HepG2 (cell line): ENCODE results near the gene IDH3A. TPM values are rescaled to one million over a fixed set of nuclear protein-coding genes. Genes with fewer than 3 reads are reported as not detected.

Experiments
- CBX5 ChIP-seq: sonication (generic); formaldehyde crosslinking; IDR thresholded peaks from 2 replicates; pipeline ENCODE4 v1.4.0; 2020; ENCODE audit warnings: missing genetic modification reagents, borderline replicate concordance
- CHD2 ChIP-seq: IDR thresholded peaks from 2 replicates; pipeline ENCODE4 v1.6.1; 2011; ENCODE audit warnings: low read depth, low read length, improper control_type of control experiment
- CREM ChIP-seq, 2 experiments: sonication (generic) in 1 of 2; formaldehyde crosslinking in 1 of 2; IDR thresholded peaks; 2 replicates each; pipeline versions ENCODE4 v1.4.0 to v1.6.1; 2016 to 2020; ENCODE audit warnings: antibody characterized with exemption in 1 of 2, mild to moderate bottlenecking in 1 of 2, missing genetic modification reagents in 1 of 2
- HOMEZ ChIP-seq: IDR thresholded peaks from 2 replicates; pipeline ENCODE4 v1.6.1; 2016; ENCODE audit warnings: low read depth
- HOXA3 ChIP-seq: sonication (generic); formaldehyde crosslinking; IDR thresholded peaks from 2 replicates; pipeline ENCODE4 v1.5.0; 2020; ENCODE audit warnings: missing genetic modification reagents
- ISL2 ChIP-seq: sonication (generic); formaldehyde crosslinking; IDR thresholded peaks from 2 replicates; pipeline ENCODE4 v1.5.0; 2020; ENCODE audit warnings: missing genetic modification reagents
- MAF1 ChIP-seq: sonication (generic); formaldehyde crosslinking; IDR thresholded peaks from 2 replicates; pipeline ENCODE4 v1.5.0; 2020; ENCODE audit warnings: missing genetic modification reagents, borderline replicate concordance
- NFE2L1 ChIP-seq: sonication (generic); formaldehyde crosslinking; IDR thresholded peaks from 2 replicates; pipeline ENCODE4 v1.4.0; 2020; ENCODE audit warnings: missing genetic modification reagents, mild to moderate bottlenecking, borderline replicate concordance
- RBAK ChIP-seq: sonication (generic); formaldehyde crosslinking; IDR thresholded peaks from 2 replicates; pipeline ENCODE4 v1.5.1; 2020; ENCODE audit warnings: mild to moderate bottlenecking, missing genetic modification reagents
- REPIN1 ChIP-seq: sonication (generic); formaldehyde crosslinking; IDR thresholded peaks from 2 replicates; pipeline ENCODE4 v1.8.0; 2022; ENCODE audit warnings: missing genetic modification reagents, low read depth, mild to moderate bottlenecking, borderline replicate concordance
- SP140L ChIP-seq: sonication (generic); formaldehyde crosslinking; IDR thresholded peaks from 2 replicates; pipeline ENCODE4 v1.4.0; 2020; ENCODE audit warnings: missing genetic modification reagents, borderline replicate concordance
- SP5 ChIP-seq: IDR thresholded peaks from 2 replicates; pipeline ENCODE4 v1.6.1; 2016; ENCODE audit warnings: low read depth, borderline replicate concordance
- ZEB1 ChIP-seq: IDR thresholded peaks from 2 replicates; pipeline ENCODE4 v1.6.1; 2012; ENCODE audit warnings: mild to moderate bottlenecking, low read depth, inconsistent platforms; ENCODE audit not compliant: insufficient replicate concordance
- ZNF282 ChIP-seq: fragments of 450-650 bp; IDR thresholded peaks from 2 replicates; pipeline ENCODE4 v1.6.1; 2018; ENCODE audit not compliant: partially characterized antibody
- ZNF337 ChIP-seq: sonication (generic); formaldehyde crosslinking; IDR thresholded peaks from 2 replicates; pipeline ENCODE4 v1.5.1; 2020; ENCODE audit warnings: missing genetic modification reagents, low read depth, mild to moderate bottlenecking, borderline replicate concordance
- ZNF704 ChIP-seq: sonication (generic); formaldehyde crosslinking; IDR thresholded peaks from 2 replicates; pipeline ENCODE4 v1.8.1; 2023; ENCODE audit warnings: mild to moderate bottlenecking, inconsistent platforms, moderate library complexity, missing genetic modification reagents, borderline replicate concordance
- ZNF747 ChIP-seq: sonication (generic); formaldehyde crosslinking; IDR thresholded peaks from 2 replicates; pipeline ENCODE4 v1.8.1; 2023; ENCODE audit warnings: missing genetic modification reagents, mild to moderate bottlenecking, borderline replicate concordance
- ZNF891 ChIP-seq: sonication (generic); formaldehyde crosslinking; IDR thresholded peaks from 2 replicates; pipeline ENCODE4 v1.5.0; 2020; ENCODE audit warnings: mild to moderate bottlenecking, missing genetic modification reagents
- ZSCAN25 ChIP-seq: sonication (generic); formaldehyde crosslinking; IDR thresholded peaks from 2 replicates; pipeline ENCODE4 v1.8.0; 2022; ENCODE audit warnings: mild to moderate bottlenecking, missing genetic modification reagents
- polyA plus RNA-seq, 8 experiments: library from polyadenylated mRNA; depleted of rRNA in 3 of 8; stranded (reverse) in 7 of 8; unstranded in 1 of 8; fragments of >200 nt; fragmentation: Illumina TruSeq in 4 of 8; extraction: Trizol in 4 of 8; gene quantifications; 2 replicates each; pipeline versions ENCODE4 v1.2.1 to v1.2.3, GENCODE V29; 2011 to 2016; ENCODE audit warnings: low read depth in 4 of 8, missing spikeins in 1 of 8, mixed read lengths in 1 of 8; ENCODE audit not compliant: insufficient read depth in 1 of 8
- total RNA-seq, 5 experiments: library from RNA; depleted of rRNA; stranded (reverse); fragments of >200 nt; fragmentation: Illumina TruSeq; extraction: Trizol; gene quantifications; 2 replicates each; pipeline ENCODE4 v1.2.3, GENCODE V29; 2016; ENCODE audit warnings: low read depth in 1 of 5
- TF ChIP-seq, protein P1 (sequence below): sonication (generic); formaldehyde crosslinking; IDR thresholded peaks from 2 replicates; pipeline ENCODE4 v1.4.0; 2020; ENCODE audit warnings: mild to moderate bottlenecking, missing genetic modification reagents, borderline replicate concordance
- TF ChIP-seq, protein P2 (sequence below): sonication (generic); formaldehyde crosslinking; IDR thresholded peaks from 2 replicates; pipeline ENCODE4 v1.8.1; 2023; ENCODE audit warnings: missing genetic modification reagents, mild to moderate bottlenecking, borderline replicate concordance
- TF ChIP-seq, protein P3 (sequence below): sonication (generic); formaldehyde crosslinking; IDR thresholded peaks from 2 replicates; pipeline ENCODE4; 2020; ENCODE audit warnings: missing genetic modification reagents, mild to moderate bottlenecking, borderline replicate concordance

The IDH3A gene
- total and polyA plus RNA-seq, 2 of the 13 experiments (the other 11 are each of a cell fraction or from before 2014, with no cell fraction given): 40.7 to 50.7 TPM

- TF ChIP-seq ZNF747 (CRISPR knock-in tag) (no peak), SP140L (CRISPR knock-in tag) (no peak), REPIN1 (CRISPR knock-in tag) (no peak), ZNF337 (CRISPR knock-in tag) (no peak; the same call in 1 of the 2 replicates), CREM (IDR thresholded peaks at IDR 0.05) (no peak), CREM (CRISPR knock-in tag; IDR thresholded peaks at IDR 0.05) (no peak), ZEB1 (no peak), ZNF704 (CRISPR knock-in tag) (no peak), ZNF891 (CRISPR knock-in tag) (no peak), ZNF282 (no peak), MAF1 (CRISPR knock-in tag) (0 out of 2 replicates have a peak, but pooled peaks have one; percentile 37), NFE2L1 (CRISPR knock-in tag) (no peak), RBAK (CRISPR knock-in tag) (no peak), HOXA3 (CRISPR knock-in tag) (peak; percentile 59; the same call in 1 of the 2 replicates), ISL2 (no peak), SP5 (CRISPR knock-in tag) (peak; percentile 72), HOMEZ (CRISPR knock-in tag) (peak; percentile 68; the same call in 1 of the 2 replicates), CHD2 (no peak), CBX5 (CRISPR knock-in tag) (no peak), ZSCAN25 (CRISPR knock-in tag) (peak; percentile 48; the same call in 1 of the 2 replicates)
- TF ChIP-seq, protein P1, sequence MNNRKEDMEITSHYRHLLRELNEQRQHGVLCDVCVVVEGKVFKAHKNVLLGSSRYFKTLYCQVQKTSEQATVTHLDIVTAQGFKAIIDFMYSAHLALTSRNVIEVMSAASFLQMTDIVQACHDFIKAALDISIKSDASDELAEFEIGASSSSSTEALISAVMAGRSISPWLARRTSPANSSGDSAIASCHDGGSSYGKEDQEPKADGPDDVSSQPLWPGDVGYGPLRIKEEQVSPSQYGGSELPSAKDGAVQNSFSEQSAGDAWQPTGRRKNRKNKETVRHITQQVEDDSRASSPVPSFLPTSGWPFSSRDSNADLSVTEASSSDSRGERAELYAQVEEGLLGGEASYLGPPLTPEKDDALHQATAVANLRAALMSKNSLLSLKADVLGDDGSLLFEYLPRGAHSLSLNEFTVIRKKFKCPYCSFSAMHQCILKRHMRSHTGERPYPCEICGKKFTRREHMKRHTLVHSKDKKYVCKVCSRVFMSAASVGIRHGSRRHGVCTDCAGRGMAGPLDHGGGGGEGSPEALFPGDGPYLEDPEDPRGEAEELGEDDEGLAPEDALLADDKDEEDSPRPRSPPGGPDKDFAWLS (CRISPR knock-in tag): no peak
- TF ChIP-seq, protein P2, sequence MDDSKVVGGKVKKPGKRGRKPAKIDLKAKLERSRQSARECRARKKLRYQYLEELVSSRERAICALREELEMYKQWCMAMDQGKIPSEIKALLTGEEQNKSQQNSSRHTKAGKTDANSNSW (CRISPR knock-in tag): 0 out of 2 replicates have a peak, but pooled peaks have one; percentile 22
- TF ChIP-seq, protein P3, sequence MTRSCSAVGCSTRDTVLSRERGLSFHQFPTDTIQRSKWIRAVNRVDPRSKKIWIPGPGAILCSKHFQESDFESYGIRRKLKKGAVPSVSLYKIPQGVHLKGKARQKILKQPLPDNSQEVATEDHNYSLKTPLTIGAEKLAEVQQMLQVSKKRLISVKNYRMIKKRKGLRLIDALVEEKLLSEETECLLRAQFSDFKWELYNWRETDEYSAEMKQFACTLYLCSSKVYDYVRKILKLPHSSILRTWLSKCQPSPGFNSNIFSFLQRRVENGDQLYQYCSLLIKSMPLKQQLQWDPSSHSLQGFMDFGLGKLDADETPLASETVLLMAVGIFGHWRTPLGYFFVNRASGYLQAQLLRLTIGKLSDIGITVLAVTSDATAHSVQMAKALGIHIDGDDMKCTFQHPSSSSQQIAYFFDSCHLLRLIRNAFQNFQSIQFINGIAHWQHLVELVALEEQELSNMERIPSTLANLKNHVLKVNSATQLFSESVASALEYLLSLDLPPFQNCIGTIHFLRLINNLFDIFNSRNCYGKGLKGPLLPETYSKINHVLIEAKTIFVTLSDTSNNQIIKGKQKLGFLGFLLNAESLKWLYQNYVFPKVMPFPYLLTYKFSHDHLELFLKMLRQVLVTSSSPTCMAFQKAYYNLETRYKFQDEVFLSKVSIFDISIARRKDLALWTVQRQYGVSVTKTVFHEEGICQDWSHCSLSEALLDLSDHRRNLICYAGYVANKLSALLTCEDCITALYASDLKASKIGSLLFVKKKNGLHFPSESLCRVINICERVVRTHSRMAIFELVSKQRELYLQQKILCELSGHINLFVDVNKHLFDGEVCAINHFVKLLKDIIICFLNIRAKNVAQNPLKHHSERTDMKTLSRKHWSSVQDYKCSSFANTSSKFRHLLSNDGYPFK (CRISPR knock-in tag): no peak
These were observed at the start of gene IDH3A (continued) for GRCh38 chr15:78149068-78149804.
